Upper lobe of left lung (tissue), 4 donors: ENCODE measurements around the gene TMIGD1.
"Not testable (repeated sequence)": the region's sequence is repeated elsewhere in the genome, so short reads cannot be mapped to it uniquely, and the experiment has no call there.

ENCODE experiments used
- CTCF ChIP-seq, 6 experiments: fragments of 450-650 bp in 4 of 6; fragments of 200-600 bp in 2 of 6; sonication (generic) in 2 of 6; IDR thresholded peaks; one replicate each; pipeline ENCODE4 v1.5.1; 2016 to 2019; ENCODE audit warnings: antibody characterized with exemption in 6 of 6
- EP300 ChIP-seq, 4 donors: sonication (generic); formaldehyde crosslinking; IDR thresholded peaks; one replicate each; pipeline ENCODE4 v1.5.1; 2017; ENCODE audit warnings: antibody characterized with exemption in 4 of 4, control low read depth in 2 of 4
- POLR2A ChIP-seq, 4 donors: fragments of 450-650 bp; IDR thresholded peaks; one replicate each; pipeline ENCODE4 v1.5.1; 2016 to 2017; ENCODE audit warnings: antibody characterized with exemption in 4 of 4, mild to moderate bottlenecking in 2 of 4
- POLR2AphosphoS5 ChIP-seq, 2 donors: sonication (generic); formaldehyde crosslinking; IDR thresholded peaks; one replicate each; pipeline ENCODE4 v1.5.1; 2017; ENCODE audit warnings: antibody characterized with exemption in 2 of 2

- not testable (repeated sequence) for TF ChIP-seq CTCF, POLR2A, POLR2AphosphoS5, EP300 (IDR thresholded peaks at IDR 0.05)
Observed at GRCh38 chr17:30343244-30343643, 9.4 kb upstream of the TMIGD1 start.
